Thoracic aorta (tissue), 2 donors: ENCODE measurements around the gene COPS3. TPM values are rescaled to one million over a fixed set of nuclear protein-coding genes. Genes with fewer than 3 reads are reported as not detected.
A peak's percentile ranks its signal among the peaks of the same experiment; 100 is the strongest.

Source experiments
- ATAC-seq: fragments of 150-250 bp; one replicate; pipeline ENCODE4 v1.8.0; 2017; ENCODE audit warnings: low read depth; ENCODE audit not compliant: insufficient number of reproducible peaks, low FRiP score
- DNase-seq: peaks from one replicate; pipeline ENCODE4 v3.0.0-alpha.2; 2020; ENCODE audit warnings: low spot score
- H3K27ac ChIP-seq, 2 donors: fragments of 200-600 bp; sonication (generic); 1 replicate in 1 of 2; 2 replicates in 1 of 2; pipeline ENCODE4 v1.5.1; 2016; ENCODE audit warnings: mild to moderate bottlenecking in 2 of 2, moderate library complexity in 2 of 2
- H3K27me3 ChIP-seq: fragments of 200-600 bp; sonication (generic); replicated peaks from 2 replicates; pipeline ENCODE4 v1.6.0; 2016; ENCODE audit warnings: mild to moderate bottlenecking; ENCODE audit not compliant: insufficient read depth
- H3K36me3 ChIP-seq: fragments of 200-600 bp; sonication (generic); one replicate; pipeline ENCODE4 v1.5.1; 2016
- H3K4me1 ChIP-seq, 2 donors: fragments of 200-600 bp; sonication (generic); 1 replicate in 1 of 2; 2 replicates in 1 of 2; pipeline versions ENCODE4 v1.5.1 to v1.6.0; 2016; ENCODE audit warnings: low read depth in 2 of 2, mild to moderate bottlenecking in 1 of 2; ENCODE audit not compliant: control insufficient read depth in 1 of 2
- H3K4me3 ChIP-seq: fragments of 200-600 bp; sonication (generic); 2 replicates; pipeline ENCODE4 v1.5.1; 2016; ENCODE audit warnings: mild to moderate bottlenecking
- H3K9me3 ChIP-seq: fragments of 200-600 bp; sonication (generic); 2 replicates; pipeline ENCODE4 v1.5.1; 2016
- CTCF ChIP-seq: fragments of 200-600 bp; sonication (generic); IDR thresholded peaks from one replicate; pipeline ENCODE4 v1.5.1; 2019; ENCODE audit warnings: antibody characterized with exemption
- total RNA-seq, 2 donors: library from RNA; depleted of rRNA; stranded (reverse); fragments of >200 nt; gene quantifications; one replicate each; pipeline versions ENCODE4 v1.1.0 to v1.2.3, GENCODE V29; 2016

The COPS3 gene
- 10 to 100 TPM; 45.4 to 49.8 TPM for total RNA-seq

DNA sequence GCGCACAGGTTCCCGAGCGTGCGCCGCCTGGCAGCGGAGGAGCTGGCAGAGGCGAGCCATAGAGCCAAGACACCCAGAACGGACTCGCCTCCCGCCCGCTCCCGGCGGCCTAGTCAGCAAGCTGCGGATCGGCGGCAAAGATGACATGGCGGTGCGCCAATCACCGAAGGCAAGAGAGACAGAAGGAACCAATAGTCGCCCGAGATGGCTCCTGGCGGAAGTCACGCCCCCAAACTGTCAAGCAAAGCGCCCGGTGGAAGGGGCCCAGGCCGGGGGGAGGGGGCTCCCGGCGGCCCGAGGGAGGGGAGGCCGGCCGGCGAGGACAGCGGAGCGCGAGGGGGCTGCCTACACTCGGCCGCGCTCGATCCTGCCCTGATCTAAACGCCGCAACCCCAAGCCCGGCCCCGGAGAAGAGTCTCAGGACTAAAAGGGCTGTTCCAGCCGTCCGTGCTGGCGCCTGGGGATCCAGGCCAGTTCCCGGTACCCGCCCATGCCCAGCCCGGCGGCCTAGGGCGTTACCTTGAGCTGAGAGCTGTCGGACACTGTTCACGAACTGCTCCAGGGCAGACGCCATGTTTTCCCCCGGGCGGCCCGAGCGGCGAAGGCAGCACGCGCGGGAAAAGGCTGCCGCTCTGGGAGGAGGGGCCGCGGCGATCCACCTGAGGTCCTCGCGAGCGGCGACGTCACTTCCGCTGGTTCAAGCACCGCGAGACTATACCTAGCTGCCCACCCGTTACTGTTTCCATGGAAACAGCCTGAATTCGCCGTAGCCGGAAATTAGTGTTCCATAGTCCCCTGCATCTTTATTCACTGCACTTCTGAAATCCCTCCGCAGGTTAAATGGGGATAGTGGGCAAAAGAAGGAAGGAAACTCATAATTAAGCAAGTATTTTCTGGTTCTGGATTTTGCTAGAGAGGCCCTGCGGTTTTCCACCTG is at the start of gene COPS3:
COPS3 (minus strand) TSS at position 634 of the 937 bp plus-strand sequence; CDS start at position 574, 60 bp downstream.
- DNase-seq, result peak; percentile 95
- peaks cover 11 to 35% of the 10 kb centered on the region in 2 donors for H3K4me1 ChIP-seq
- no peaks in the 10 kb centered on the region for H3K36me3 ChIP-seq
- peak; percentile 91 for ATAC-seq
- no peaks in the 10 kb centered on the region for H3K9me3 ChIP-seq
- peak within 1 kb of the TSS; percentile 93 for H3K4me3 ChIP-seq
- H3K27ac ChIP-seq, result peak within 1 kb of the TSS; percentile 96 to 98
- no peak for TF ChIP-seq CTCF
- no peaks in the 10 kb centered on the region for H3K27me3 ChIP-seq

GRCh38 chr17:17328251-17328650 is 47.2 kb upstream of the COPS3 start:
- Histone ChIP-seq H3K4me1 (no peaks in the 10 kb centered on the region), H3K36me3 (no peaks in the 10 kb centered on the region)
- TF ChIP-seq CTCF, result no peak

GRCh38 chr17:17326275-17326875 is 45.3 kb upstream of the COPS3 start:
- no peak for TF ChIP-seq CTCF
- no peak overlapping the region for H3K27ac ChIP-seq
- no peaks in the 10 kb centered on the region for H3K4me1 ChIP-seq
- no peak overlapping the region for H3K4me3 ChIP-seq
- no peak for DNase-seq
- H3K36me3 ChIP-seq, result no peaks in the 10 kb centered on the region
- no peaks in the 10 kb centered on the region for H3K27me3 ChIP-seq
- H3K9me3 ChIP-seq, result no peaks in the 10 kb centered on the region
- no peak for ATAC-seq

More at GRCh38 chr17:17328251-17328650, 47.2 kb upstream of the COPS3 start:
- no peak overlapping the region for H3K4me3 ChIP-seq
- DNase-seq (no peak), ATAC-seq (no peak)
- H3K9me3 ChIP-seq, result no peaks in the 10 kb centered on the region
- H3K27me3 ChIP-seq, result no peaks in the 10 kb centered on the region
- no peak overlapping the region for H3K27ac ChIP-seq

- Histone ChIP-seq H3K4me1 (no peaks in the 10 kb centered on the region), H3K27ac (no peak overlapping the region), H3K9me3 (no peaks in the 10 kb centered on the region), H3K4me3 (no peak overlapping the region), H3K27me3 (no peaks in the 10 kb centered on the region), H3K36me3 (no peaks in the 10 kb centered on the region)
- ATAC-seq (no peak), DNase-seq (no peak)
- no peak for TF ChIP-seq CTCF
Observed at GRCh38 chr17:17325816-17326215, 44.8 kb upstream of the COPS3 start.

DNA sequence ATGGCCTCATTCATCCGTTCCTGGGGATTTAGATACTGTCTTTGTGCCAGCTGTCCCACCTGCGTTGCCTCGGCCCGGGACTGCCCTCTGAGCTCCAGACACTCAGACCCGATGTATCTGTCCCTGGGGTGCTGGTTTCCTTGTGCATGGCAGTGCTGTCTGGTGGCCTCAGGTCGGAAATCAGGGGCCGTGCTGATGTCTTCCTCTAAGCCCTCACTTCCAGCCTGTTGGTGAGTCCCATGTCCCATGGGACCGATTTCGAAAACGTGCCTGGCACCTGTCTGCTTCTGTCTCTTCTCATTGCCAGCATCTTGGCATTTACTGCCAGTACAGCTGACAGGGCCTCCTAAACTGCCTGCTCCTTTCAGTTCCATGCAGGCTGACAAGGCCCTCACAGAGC is 44.2 kb upstream of the COPS3 start:
- Histone ChIP-seq H3K27ac (no peak overlapping the region), H3K27me3 (no peaks in the 10 kb centered on the region), H3K4me1 (no peaks in the 10 kb centered on the region), H3K4me3 (no peak overlapping the region), H3K9me3 (no peaks in the 10 kb centered on the region), H3K36me3 (no peaks in the 10 kb centered on the region)
- ATAC-seq (no peak), DNase-seq (no peak)
- no peak for TF ChIP-seq CTCF
